Measurements from ENCODE around the gene ARHGAP9.
"Not testable (repeated sequence)": the region's sequence is repeated elsewhere in the genome, so short reads cannot be mapped to it uniquely, and the experiment has no call there.

The ARHGAP9 gene

DNA sequence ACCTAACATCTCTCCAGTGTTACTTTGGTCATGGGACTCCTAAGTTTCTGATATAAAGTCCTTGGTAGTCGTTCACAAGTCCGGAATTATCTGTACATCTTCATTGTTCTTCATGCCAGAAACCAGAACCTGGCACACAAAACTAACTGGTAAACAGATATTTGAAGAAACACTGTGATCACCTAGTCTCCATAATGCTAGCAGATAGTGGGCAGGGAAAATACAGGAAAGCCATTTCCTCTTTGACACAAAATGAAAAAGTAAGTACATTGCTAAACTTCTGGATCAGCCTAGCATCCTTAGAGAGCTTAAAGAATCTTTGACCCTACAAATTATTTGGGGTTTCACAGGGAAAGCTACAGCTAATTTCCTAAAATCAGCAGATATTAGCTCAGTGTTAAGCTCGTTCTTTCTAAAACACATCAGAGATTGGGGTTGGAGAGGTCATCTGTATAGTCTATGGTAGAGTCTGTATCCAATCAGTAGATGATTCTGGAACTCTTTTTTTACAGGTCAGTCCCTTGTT, 35.8 kb upstream of the ARHGAP9 start:
- H3K9me2 ChIP-seq (replicated peaks; ENCODE audit: insufficient read depth, low read length), result no peaks in the 10 kb centered on the region
- H3K9ac ChIP-seq (ENCODE audit: low read length), result no peak overlapping the region
- H3K79me2 ChIP-seq (ENCODE audit: insufficient read depth, low read length), result peaks cover 22% of the 10 kb centered on the region
- H3K4me2 ChIP-seq (ENCODE audit: low read depth, low read length, poor library complexity, severe bottlenecking), result no peak overlapping the region
- peaks cover 40% of the 10 kb centered on the region for H3F3A ChIP-seq (ENCODE audit: insufficient read depth)
- H4K20me1 ChIP-seq (ENCODE audit: low read depth, low read length), result no peaks in the 10 kb centered on the region; the same call in 1 of the 2 replicates
- TF ChIP-seq EZH2phosphoT487 (conservative IDR thresholded peaks at IDR 0.05; ENCODE audit: low read length) (no peak), CTCF (IDR thresholded peaks at IDR 0.05; ENCODE audit: insufficient read depth, low read length, poor library complexity, severe bottlenecking) (no peak)
- H3K9me3 ChIP-seq (ENCODE audit: insufficient read depth, low read length), result no peaks in the 10 kb centered on the region
- no peak overlapping the region for H2AFZ ChIP-seq (ENCODE audit: low read depth, low read length, severe bottlenecking)
- no peak overlapping the region for H3K27ac ChIP-seq (ENCODE audit: low read depth, low read length)
- no peak overlapping the region for H3K4me3 ChIP-seq (ENCODE audit: insufficient read depth, low read length, poor library complexity, severe bottlenecking)
- H3K27me3 ChIP-seq (ENCODE audit: low read length), result no peaks in the 10 kb centered on the region
- peaks cover 20% of the 10 kb centered on the region for H3K36me3 ChIP-seq (ENCODE audit: low read length)

DNA sequence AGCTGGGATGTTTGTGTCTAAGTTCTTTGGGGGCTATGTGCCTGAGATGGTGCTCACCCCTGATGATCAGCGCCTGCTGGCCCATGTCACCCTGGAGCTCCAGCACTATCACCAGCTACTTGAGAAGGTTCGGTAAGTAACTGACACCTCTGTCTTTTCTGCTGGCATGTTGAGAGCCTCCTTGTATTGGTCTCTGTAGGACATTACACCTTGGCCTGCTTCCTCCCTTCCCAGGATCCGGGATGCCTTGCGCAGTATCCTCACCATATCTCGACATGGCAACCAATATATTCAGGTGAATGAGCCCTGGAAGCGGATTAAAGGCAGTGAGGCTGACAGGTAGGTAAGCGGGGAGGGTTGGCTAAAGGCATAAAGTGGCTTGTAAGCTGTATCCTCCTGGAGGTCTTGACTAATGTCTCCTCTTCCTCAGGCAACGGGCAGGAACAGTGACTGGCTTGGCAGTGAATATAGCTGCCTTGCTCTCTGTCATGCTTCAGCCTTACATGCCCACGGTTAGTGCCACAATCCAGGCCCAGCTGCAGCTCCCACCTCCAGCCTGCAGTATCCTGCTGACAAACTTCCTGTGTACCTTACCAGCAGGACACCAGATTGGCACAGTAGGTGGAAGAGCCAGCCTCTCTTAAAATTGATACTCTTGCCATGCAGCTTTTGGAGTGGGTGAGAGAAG, 35.2 kb upstream of the ARHGAP9 start:
- no peak overlapping the region for H3K27ac ChIP-seq (ENCODE audit: low read depth, low read length)
- peaks cover 40% of the 10 kb centered on the region for H3F3A ChIP-seq (ENCODE audit: insufficient read depth)

GRCh38 chr12:57514246-57514645, 34.6 kb upstream of the ARHGAP9 start:
- H3K27ac ChIP-seq (ENCODE audit: low read depth, low read length); H3K4me3 ChIP-seq (ENCODE audit: insufficient read depth, low read length, poor library complexity, severe bottlenecking); H3K27me3 ChIP-seq (ENCODE audit: low read length); H3K4me2 ChIP-seq (ENCODE audit: low read depth, low read length, poor library complexity, severe bottlenecking); H3K9me3 ChIP-seq (ENCODE audit: insufficient read depth, low read length); H4K20me1 ChIP-seq (ENCODE audit: low read depth, low read length); H3K9ac ChIP-seq (ENCODE audit: low read length); H3K9me2 ChIP-seq (replicated peaks; ENCODE audit: insufficient read depth, low read length); H2AFZ ChIP-seq (ENCODE audit: low read depth, low read length, severe bottlenecking): not testable (repeated sequence)
- Histone ChIP-seq H3F3A (ENCODE audit: insufficient read depth) (peaks cover 40% of the 10 kb centered on the region), H3K79me2 (ENCODE audit: insufficient read depth, low read length) (peaks cover 13% of the 10 kb centered on the region), H3K36me3 (ENCODE audit: low read length) (peaks cover 20% of the 10 kb centered on the region)

More for the DNA sequence above, 35.2 kb upstream of the ARHGAP9 start:
- no peaks in the 10 kb centered on the region for H3K27me3 ChIP-seq (ENCODE audit: low read length)
- TF ChIP-seq CTCF (IDR thresholded peaks at IDR 0.05; ENCODE audit: insufficient read depth, low read length, poor library complexity, severe bottlenecking) (no peak), EZH2phosphoT487 (conservative IDR thresholded peaks at IDR 0.05; ENCODE audit: low read length) (no peak)
- no peak overlapping the region for H3K4me3 ChIP-seq (ENCODE audit: insufficient read depth, low read length, poor library complexity, severe bottlenecking)
- H3K9me3 ChIP-seq (ENCODE audit: insufficient read depth, low read length), result no peaks in the 10 kb centered on the region
- peaks cover 20% of the 10 kb centered on the region for H3K79me2 ChIP-seq (ENCODE audit: insufficient read depth, low read length)
- no peak overlapping the region for H3K9ac ChIP-seq (ENCODE audit: low read length)
- no peak overlapping the region for H2AFZ ChIP-seq (ENCODE audit: low read depth, low read length, severe bottlenecking)
- no peaks in the 10 kb centered on the region for H3K9me2 ChIP-seq (replicated peaks; ENCODE audit: insufficient read depth, low read length)
- peaks cover 20% of the 10 kb centered on the region for H3K36me3 ChIP-seq (ENCODE audit: low read length)
- no peak overlapping the region for H3K4me2 ChIP-seq (ENCODE audit: low read depth, low read length, poor library complexity, severe bottlenecking)
- no peaks in the 10 kb centered on the region; the same call in 1 of the 2 replicates for H4K20me1 ChIP-seq (ENCODE audit: low read depth, low read length)

DNA sequence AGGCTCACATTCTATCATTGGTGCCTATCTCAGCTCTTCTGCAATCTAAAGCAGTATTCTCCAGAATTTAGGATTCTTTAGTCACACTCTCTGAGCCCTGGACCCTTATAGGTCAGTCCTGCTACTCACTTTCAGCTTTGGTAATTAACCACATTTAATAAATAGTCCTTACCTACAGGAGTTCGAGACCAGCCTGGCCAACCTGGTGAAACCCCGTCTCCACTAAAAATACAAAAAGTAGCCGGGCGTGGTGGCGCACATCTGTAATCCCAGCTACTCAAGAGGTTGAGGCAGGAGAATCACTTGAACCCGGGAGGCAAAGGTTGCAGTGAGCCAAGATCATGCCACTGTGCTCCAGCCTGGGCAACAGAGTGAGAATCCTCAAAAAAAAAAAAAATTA, 34.0 kb upstream of the ARHGAP9 start:
- not testable (repeated sequence) for H2AFZ ChIP-seq (ENCODE audit: low read depth, low read length, severe bottlenecking); H3K4me3 ChIP-seq (ENCODE audit: insufficient read depth, low read length, poor library complexity, severe bottlenecking); H3K9me3 ChIP-seq (ENCODE audit: insufficient read depth, low read length); H3K27ac ChIP-seq (ENCODE audit: low read depth, low read length); H3K4me2 ChIP-seq (ENCODE audit: low read depth, low read length, poor library complexity, severe bottlenecking); H4K20me1 ChIP-seq (ENCODE audit: low read depth, low read length); H3K79me2 ChIP-seq (ENCODE audit: insufficient read depth, low read length); H3K27me3 ChIP-seq (ENCODE audit: low read length); H3K9ac ChIP-seq (ENCODE audit: low read length); H3K9me2 ChIP-seq (replicated peaks; ENCODE audit: insufficient read depth, low read length)
- Histone ChIP-seq H3K36me3 (ENCODE audit: low read length) (peaks cover 20% of the 10 kb centered on the region), H3F3A (ENCODE audit: insufficient read depth) (peaks cover 43% of the 10 kb centered on the region)

All from SU-DHL-6 (cell line).